Measurements from ENCODE around the gene SH3D19.
"Not testable (repeated sequence)": the region's sequence is repeated elsewhere in the genome, so short reads cannot be mapped to it uniquely, and the experiment has no call there.

The SH3D19 gene

GRCh38 chr4:151144329-151145072 is 180.9 kb downstream of the SH3D19 start:
- no peak for TF ChIP-seq CTCF (IDR thresholded peaks at IDR 0.05; ENCODE audit: low read depth, low read length, missing control alignments)
- DNase-seq (ENCODE audit: low read depth): no peak
- no peak overlapping the region for H3K4me3 ChIP-seq (ENCODE audit: low read depth, low read length)
- in situ Hi-C loops (cut with HindIII; ENCODE audit: low sequenced_read_pairs): no loop called here

GRCh38 chr4:151143811-151144210 is 181.6 kb downstream of the SH3D19 start:
- in situ Hi-C loops (cut with HindIII; ENCODE audit: low sequenced_read_pairs): no loop called here
- no peak for DNase-seq (ENCODE audit: low read depth)
- TF ChIP-seq CTCF (IDR thresholded peaks at IDR 0.05; ENCODE audit: low read depth, low read length, missing control alignments): no peak
- H3K4me3 ChIP-seq (ENCODE audit: low read depth, low read length): no peak overlapping the region

- no peak for TF ChIP-seq CTCF (IDR thresholded peaks at IDR 0.05; ENCODE audit: low read depth, low read length, missing control alignments)
- no peak overlapping the region for H3K4me3 ChIP-seq (ENCODE audit: low read depth, low read length)
- DNase-seq (ENCODE audit: low read depth): no peak
- in situ Hi-C loops (cut with HindIII; ENCODE audit: low sequenced_read_pairs): no loop called here
Observed at GRCh38 chr4:151143162-151143561, 182.2 kb downstream of the SH3D19 start.

GRCh38 chr4:151142758-151143157 is 182.6 kb downstream of the SH3D19 start:
- DNase-seq (ENCODE audit: low read depth): no peak
- no peak for TF ChIP-seq CTCF (IDR thresholded peaks at IDR 0.05; ENCODE audit: low read depth, low read length, missing control alignments)
- H3K4me3 ChIP-seq (ENCODE audit: low read depth, low read length): no peak overlapping the region
- in situ Hi-C loops (cut with HindIII; ENCODE audit: low sequenced_read_pairs): no loop called here

- in situ Hi-C loops (cut with HindIII; ENCODE audit: low sequenced_read_pairs): no loop called here
- no peak overlapping the region for H3K4me3 ChIP-seq (ENCODE audit: low read depth, low read length)
- no peak for TF ChIP-seq CTCF (IDR thresholded peaks at IDR 0.05; ENCODE audit: low read depth, low read length, missing control alignments)
Observed at GRCh38 chr4:151139814-151140213, 185.6 kb downstream of the SH3D19 start.

GRCh38 chr4:151136048-151136447 is 189.4 kb downstream of the SH3D19 start:
- DNase-seq (ENCODE audit: low read depth); in situ Hi-C loops (cut with HindIII; ENCODE audit: low sequenced_read_pairs); H3K4me3 ChIP-seq (ENCODE audit: low read depth, low read length): not testable (repeated sequence)

More at GRCh38 chr4:151139814-151140213, 185.6 kb downstream of the SH3D19 start:
- DNase-seq (ENCODE audit: low read depth): no peak

- in situ Hi-C loops (cut with HindIII; ENCODE audit: low sequenced_read_pairs): no loop called here
- DNase-seq (ENCODE audit: low read depth): no peak
- TF ChIP-seq CTCF (IDR thresholded peaks at IDR 0.05; ENCODE audit: low read depth, low read length, missing control alignments): no peak
- H3K4me3 ChIP-seq (ENCODE audit: low read depth, low read length): no peak overlapping the region
Observed at GRCh38 chr4:151133311-151133710, 192.1 kb downstream of the SH3D19 start.

All from astrocyte of the cerebellum (primary cell).